ENCODE data around the gene RNLS.

- peak; percentile 25 to 38 (median 33) for TF ChIP-seq CTCF (IDR thresholded peaks at IDR 0.05)
- TF ChIP-seq POLR2A (IDR thresholded peaks at IDR 0.05), result no peak
Measured at GRCh38 chr10:88401671-88402347, 181.3 kb downstream of the RNLS start.
